Sigmoid colon (tissue), 4 donors: ENCODE results near the gene FCHO1.

ENCODE experiments used
- CTCF ChIP-seq, 4 experiments: fragments of 450-650 bp in 3 of 4; fragments of 200-600 bp in 1 of 4; IDR thresholded peaks; one replicate each; pipeline ENCODE4 v1.5.1; 2016 to 2019; ENCODE audit warnings: antibody characterized with exemption in 4 of 4, mild to moderate bottlenecking in 3 of 4, moderate library complexity in 2 of 4
- EP300 ChIP-seq, 4 donors: sonication (generic); formaldehyde crosslinking; IDR thresholded peaks; one replicate each; pipeline ENCODE4 v1.6.1; 2017; ENCODE audit warnings: antibody characterized with exemption in 4 of 4
- POLR2A ChIP-seq, 2 donors: fragments of 450-650 bp; IDR thresholded peaks; one replicate each; pipeline ENCODE4 v1.6.1; 2016; ENCODE audit warnings: antibody characterized with exemption in 2 of 2, mild to moderate bottlenecking in 2 of 2, moderate library complexity in 2 of 2
- POLR2AphosphoS5 ChIP-seq, 4 donors: sonication (generic); formaldehyde crosslinking; IDR thresholded peaks; one replicate each; pipeline ENCODE4 v1.6.1; 2017; ENCODE audit warnings: antibody characterized with exemption in 4 of 4

GRCh38 chr19:17803264-17803896 lies 52.1 kb downstream of the FCHO1 start:
- no peak for TF ChIP-seq POLR2AphosphoS5 (IDR thresholded peaks at IDR 0.05)
- TF ChIP-seq CTCF (IDR thresholded peaks at IDR 0.05) = no peak
- TF ChIP-seq POLR2A (IDR thresholded peaks at IDR 0.05) = no peak
- no peak for TF ChIP-seq EP300 (IDR thresholded peaks at IDR 0.05)
